GM19239 (cell line): ENCODE measurements around the gene TRAPPC3.
A peak's percentile ranks its signal among the peaks of the same experiment; 100 is the strongest.

Experiments used
- DNase-seq: peaks from one replicate; pipeline ENCODE4 v3.0.0; 2011; ENCODE audit warnings: low spot score; ENCODE audit not compliant: insufficient read length
- FAIRE-seq: peaks from 2 replicates; lab custom pipeline; 2011; peaks lifted over from hg19 to GRCh38; lab: Jason Lieb, UNC

Gene TRAPPC3

DNA sequence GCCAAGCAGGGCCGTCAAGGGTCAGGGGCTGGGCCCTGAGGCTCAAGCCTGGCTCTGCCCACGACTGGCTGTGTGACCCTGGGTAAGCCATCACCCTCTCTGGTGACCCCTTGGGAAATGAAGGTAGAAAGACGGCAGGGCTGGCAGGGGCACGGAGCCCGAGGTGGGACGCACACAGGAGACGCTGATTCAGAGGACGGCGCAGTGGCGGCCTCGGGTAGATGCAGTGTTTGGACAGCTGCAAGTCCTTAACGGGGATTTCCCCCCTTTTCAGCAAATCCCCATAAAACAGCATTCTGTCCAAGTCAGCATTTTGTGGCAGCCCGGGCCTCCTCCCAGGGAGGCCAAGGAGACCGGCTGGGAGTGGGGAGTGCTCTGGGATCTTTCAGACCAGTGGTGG, 41.0 kb downstream of the TRAPPC3 start:
- no peak for DNase-seq

DNA sequence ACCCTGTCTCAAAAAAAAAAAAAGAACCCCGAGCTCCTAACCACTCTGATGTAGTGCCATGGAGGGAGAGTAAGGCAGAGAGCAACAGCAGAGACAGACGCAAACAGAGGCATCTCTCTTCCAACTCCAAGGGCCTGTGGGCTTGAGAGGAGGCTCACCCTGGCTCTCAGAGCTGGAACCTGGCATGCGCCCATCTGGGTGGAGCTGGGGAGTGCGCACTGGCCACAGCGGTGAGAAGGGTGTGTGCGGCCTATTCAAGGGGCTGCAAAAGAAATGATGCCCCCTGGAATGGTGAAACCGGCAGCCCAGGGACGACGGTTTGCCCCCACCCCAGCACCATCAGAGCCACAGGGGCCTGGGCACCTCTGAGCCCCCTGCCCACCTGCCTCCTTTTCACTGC, 41.9 kb downstream of the TRAPPC3 start:
- FAIRE-seq (no peak), DNase-seq (no peak)

More for the DNA sequence above, 41.0 kb downstream of the TRAPPC3 start:
- FAIRE-seq = no peak

DNA sequence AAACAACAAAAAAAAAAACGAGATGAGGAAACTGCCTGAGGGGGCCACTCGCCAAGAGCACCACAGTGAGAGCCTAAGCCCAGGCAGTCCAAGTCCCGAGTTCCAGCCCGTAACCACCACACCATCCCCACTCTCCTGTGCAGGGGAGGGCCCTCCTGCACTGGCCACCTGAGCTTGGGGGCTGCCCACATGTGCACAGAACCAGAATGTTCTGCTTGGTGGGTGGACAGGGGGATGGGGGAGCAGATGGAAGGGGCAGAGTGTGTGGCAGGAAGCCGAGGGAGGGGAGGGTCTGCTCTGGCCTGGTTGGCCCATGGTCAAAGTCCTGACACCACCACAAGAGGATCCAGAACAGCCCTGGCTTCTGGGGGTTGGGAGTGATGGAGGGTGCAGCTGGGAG, 43.0 kb downstream of the TRAPPC3 start:
- no peak for FAIRE-seq
- no peak for DNase-seq

DNA sequence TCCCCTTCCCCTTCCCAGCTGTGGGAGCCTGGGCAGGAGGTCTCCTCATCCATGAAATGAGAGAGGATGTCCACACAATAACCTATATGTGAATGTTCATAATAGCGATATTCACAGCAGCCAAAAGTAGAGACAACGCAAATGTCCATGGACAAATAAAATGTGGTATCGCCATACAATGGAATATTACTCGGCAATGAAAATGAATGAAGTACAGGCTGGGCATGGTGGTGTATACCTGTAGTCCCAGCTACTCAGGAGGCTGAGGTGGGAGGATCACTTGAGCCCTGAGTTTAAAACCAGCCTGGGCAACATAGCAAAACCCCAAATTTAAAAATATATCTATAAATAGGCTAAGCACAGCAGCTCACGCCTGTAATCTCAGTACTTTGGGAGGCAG, 47.7 kb downstream of the TRAPPC3 start:
- FAIRE-seq = no peak
- DNase-seq = no peak

DNA sequence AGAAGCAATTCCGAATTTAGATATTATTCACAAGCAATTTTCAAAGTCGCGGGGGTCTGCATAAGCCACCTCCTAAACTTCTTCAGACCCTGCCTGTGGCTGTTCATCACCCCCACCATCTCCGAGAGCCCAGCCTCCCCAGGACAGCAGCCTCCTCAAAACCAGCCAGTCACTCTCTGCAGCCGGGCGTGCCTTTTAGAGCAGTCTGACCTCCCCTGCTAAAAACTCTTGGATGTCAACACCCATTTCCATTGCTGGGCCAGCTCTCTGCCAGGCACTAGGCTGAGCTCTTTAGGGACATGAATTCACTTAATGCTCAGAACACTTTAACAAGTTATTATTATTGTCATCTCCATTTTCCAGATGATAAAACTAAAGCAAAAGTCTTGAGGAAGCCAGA, 48.9 kb downstream of the TRAPPC3 start:
- no peak for DNase-seq
- no peak for FAIRE-seq

DNA sequence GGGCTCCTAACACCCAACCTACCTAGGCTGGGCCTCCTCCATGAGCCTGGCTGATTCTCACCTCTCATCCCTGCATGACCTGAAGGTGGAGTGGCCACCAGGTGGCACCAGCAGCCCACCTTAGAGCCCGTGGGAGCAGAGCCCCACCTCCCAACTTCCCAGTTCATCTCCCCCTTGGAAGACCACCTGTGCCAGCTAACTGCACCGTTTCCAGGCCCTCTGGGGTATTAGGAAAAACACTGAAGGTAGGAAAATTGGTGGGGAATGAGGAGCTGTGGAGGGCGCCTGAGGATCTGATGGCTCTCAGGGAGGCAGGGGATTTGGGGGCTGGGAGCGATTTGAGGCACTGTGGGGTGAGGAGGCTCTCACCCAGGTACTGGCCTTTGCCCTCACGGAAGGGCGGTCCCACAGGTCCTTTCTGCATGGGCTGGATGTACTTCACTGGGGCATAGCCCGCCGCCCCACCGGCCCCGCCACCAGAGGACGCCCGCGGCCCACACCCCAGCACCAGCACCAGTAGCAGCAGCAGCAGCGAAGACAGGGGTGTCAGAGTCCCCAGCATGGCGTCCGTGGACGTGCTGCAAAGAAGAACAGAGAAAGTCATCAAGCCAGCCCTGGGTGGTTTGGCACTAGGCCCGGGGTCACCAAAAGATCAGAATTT, 49.5 kb downstream of the TRAPPC3 start:
- FAIRE-seq (peak; percentile 94), DNase-seq (peak; percentile 90)

DNA sequence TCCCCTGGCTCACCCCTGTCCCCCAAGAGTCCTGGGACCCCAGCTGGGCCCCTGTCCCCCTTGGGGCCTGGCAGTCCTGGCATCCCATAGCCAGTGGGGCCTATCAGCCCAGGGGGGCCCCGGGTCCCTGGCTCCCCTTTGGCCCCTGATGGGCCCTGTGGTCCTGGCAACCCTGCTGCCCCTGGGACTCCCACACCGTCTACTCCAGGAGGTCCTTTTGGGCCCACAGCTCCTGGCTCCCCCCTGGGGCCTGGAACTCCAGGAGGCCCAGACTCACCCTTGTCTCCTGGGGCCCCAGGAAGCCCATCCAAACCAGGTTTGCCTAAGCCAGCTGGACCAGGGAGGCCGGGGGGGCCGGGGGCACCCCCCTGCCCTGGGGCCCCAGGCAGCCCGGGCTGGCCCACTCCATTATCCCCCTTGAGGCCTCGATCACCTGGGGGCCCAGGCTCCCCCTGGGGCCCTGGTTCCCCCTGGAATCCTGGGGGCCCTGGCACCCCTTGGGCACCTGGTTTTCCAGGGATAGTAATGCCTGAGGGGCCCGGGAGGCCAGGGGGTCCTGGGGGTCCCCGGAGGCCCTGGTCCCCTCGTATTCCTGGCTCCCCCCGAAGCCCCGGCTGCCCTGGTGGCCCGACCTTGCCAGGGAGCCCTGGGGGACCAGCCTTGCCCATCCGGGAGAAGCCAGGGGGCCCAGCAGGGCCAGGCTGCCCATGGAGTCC, 50.5 kb downstream of the TRAPPC3 start:
- FAIRE-seq (no peak), DNase-seq (no peak)

DNA sequence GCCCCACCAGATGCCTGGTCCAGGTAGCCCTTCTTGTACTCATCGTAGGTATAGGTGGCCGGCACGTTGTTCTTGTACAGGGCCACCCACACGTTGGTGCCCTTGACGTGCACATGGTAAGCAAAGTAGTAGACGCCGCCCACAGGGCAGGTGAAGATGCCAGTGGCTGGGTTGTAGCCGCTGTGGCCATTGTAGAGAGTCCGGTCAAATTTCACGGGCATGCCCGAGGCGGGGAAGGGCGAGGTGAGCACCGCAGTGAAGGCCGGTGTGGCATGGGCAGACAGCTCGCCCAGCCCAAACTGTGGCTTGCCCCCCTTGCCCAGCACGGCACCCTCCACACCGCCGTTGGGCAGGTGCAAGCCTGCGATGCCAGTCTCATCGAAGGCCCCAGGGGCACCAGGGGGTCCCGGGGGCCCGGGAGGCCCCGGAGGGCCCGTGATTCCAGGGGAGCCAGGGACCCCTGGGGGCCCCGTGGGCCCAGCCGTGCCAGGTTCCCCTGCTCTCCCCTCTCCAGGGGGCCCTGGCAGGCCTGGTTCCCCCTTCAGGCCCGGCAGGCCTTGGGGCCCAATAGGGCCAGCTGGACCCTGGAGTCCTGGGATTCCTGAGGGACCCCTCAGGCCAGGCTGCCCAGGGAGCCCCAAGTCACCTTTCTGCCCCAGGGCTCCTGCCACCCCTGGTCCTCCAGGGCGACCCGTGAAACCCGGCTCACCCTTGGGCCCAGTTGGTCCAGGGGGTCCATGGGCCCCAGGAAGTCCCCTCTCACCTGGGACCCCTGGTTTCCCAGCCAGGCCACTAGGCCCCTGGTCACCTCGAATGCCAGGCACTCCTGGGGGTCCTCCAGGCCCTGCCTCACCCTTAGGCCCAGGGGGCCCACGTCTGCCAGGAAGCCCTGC, 51.3 kb downstream of the TRAPPC3 start:
- FAIRE-seq (no peak), DNase-seq (no peak)

- DNase-seq (no peak), FAIRE-seq (no peak)
Observed at GRCh38 chr1:36096500-36097432, 52.5 kb downstream of the TRAPPC3 start.

- no peak for DNase-seq
- no peak for FAIRE-seq
Observed at GRCh38 chr1:36095760-36096405, 53.4 kb downstream of the TRAPPC3 start.

DNA sequence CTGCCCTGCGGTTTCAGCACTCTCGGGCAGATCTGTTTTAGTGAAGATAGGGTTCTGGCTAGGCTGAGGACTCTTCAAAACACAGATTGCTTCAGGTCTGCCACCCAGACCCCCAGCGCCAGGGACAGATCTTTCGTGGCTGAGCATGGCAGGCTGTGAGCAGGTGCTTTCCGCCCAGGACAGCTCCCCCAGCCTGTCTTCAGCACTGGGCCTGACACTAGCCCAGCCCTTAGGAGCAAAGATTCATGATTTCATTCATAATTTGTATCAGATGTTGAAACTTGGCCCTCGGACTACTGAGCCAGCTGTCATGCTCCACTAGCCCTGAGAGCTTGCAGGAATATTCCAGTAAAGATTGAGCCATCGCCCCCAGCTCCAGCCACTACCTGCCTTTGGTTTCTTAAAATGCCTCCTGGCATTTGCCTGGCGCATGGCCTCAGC, 54.6 kb downstream of the TRAPPC3 start:
- FAIRE-seq (no peak), DNase-seq (no peak)

- FAIRE-seq = no peak
- no peak for DNase-seq
Observed at GRCh38 chr1:36093929-36094328, 55.4 kb downstream of the TRAPPC3 start.

DNA sequence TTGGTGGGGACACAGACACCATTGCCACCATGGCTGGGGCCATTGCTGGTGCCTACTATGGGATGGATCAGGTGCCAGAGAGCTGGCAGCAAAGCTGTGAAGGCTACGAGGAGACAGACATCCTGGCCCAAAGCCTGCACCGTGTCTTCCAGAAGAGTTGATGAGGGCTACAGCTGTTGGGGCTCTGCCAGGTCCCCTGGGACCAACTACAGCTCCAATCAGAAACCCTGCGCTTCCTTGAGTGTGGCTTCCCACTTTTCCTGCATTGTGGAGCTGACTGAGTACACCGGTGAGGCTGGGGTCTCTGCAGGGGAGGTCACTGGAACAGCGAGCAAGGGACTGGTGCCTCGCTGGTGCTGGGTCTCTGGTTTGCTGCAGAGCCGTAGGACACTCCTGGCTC, 56.1 kb downstream of the TRAPPC3 start:
- DNase-seq (no peak), FAIRE-seq (no peak)

GRCh38 chr1:36092798-36093185, 56.5 kb downstream of the TRAPPC3 start:
- FAIRE-seq = no peak
- no peak for DNase-seq

- FAIRE-seq (no peak), DNase-seq (no peak)
Observed at GRCh38 chr1:36092166-36092797, 57.0 kb downstream of the TRAPPC3 start.

- no peak for FAIRE-seq
Observed at GRCh38 chr1:36091698-36092097, 57.6 kb downstream of the TRAPPC3 start.

DNA sequence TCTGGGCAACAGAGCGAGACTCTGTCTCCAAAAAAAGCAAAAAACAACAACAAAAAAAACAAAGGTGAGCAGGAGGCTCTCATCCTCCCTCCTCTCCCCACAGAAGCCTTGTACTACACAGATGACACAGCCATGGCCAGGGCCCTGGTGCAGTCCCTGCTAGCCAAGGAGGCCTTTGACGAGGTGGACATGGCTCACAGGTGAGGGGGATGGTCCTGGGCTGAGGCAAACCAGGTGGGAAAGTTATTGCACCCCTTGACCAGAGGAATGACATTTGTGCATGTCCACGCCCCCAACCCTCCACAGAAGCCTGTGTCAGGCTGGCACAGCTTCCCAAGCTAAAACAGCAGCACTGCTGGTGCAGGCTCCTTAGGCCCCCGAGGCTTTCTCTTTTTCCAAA, 58.1 kb downstream of the TRAPPC3 start:
- no peak for FAIRE-seq
- DNase-seq = no peak

More at GRCh38 chr1:36091698-36092097, 57.6 kb downstream of the TRAPPC3 start:
- no peak for DNase-seq

GRCh38 chr1:36089393-36090121, 59.7 kb downstream of the TRAPPC3 start:
- peak; percentile 52 for FAIRE-seq
- DNase-seq = no peak
